SK-N-MC (cell line): ENCODE results near the gene NPTXR.

Source experiments
- EZH2 ChIP-seq: fragments of 200-600 bp; sonication (generic); IDR thresholded peaks from one replicate; pipeline ENCODE4 v1.6.1; 2017; ENCODE audit warnings: antibody characterized with exemption
- POLR2AphosphoS5 ChIP-seq: IDR thresholded peaks from 2 replicates; pipeline ENCODE4 v1.6.1; 2012; ENCODE audit warnings: mild to moderate bottlenecking, low read depth, low read length, borderline replicate concordance

DNA sequence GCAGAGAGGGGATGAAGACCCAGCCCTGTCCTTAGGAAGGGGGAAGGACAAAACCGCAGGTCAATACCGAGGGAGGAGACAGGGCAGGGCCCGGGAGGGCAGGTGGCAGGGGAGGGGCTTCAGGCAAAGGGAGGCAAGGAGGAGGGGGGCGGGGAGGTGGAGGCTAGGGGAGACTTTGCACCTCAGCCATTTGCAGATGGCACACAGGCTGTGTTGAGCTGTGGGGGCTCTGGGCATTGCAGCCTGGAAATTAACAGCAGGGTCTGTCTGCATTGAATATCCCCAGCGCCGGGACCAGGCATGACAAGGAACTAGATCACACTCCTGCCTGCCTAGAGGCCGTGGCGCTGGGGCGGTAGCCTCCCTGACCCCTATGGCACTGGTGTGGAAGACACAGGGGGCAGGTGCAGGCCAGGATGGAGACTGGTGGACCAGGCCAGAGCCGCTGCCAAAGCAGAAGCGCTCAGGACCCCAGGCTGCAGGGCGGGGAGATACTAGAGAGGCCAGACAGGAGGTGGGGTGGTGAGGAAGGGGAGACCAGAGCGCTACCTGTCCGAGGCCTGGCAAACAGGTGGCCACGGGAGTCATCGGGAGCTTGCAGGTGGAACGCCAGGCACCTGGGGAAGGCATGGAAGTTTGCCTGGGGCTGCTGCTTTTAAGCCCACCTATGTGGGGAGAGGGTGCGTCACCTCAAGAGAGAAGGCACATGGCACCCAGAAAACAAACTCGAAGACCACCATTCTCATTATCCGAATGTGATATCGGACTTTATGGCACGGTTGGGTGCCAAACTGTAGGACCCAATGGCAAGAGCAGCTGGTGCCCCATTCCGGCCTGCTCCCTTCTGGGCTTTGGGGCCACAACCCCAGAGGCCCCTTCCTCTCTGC, 16.7 kb upstream of the NPTXR start:
- TF ChIP-seq EZH2 (no peak), POLR2AphosphoS5 (no peak)
